Measurements from ENCODE around the gene KRTAP5-7. TPM values are rescaled to one million over a fixed set of nuclear protein-coding genes. Genes with fewer than 3 reads are reported as not detected.
A peak's percentile ranks its signal among the peaks of the same experiment; 100 is the strongest.
"Not testable (repeated sequence)": the region's sequence is repeated elsewhere in the genome, so short reads cannot be mapped to it uniquely, and the experiment has no call there.

The KRTAP5-7 gene
- total RNA-seq, 2 experiments from 2014 or later = not detected

GRCh38 chr11:71525938-71526495, 1.1 kb upstream of the KRTAP5-7 start:
- Mint-ChIP-seq H3K27me3 (peaks cover 14% of the 10 kb centered on the region), H3K4me1 (ENCODE audit: low read depth) (no peaks in the 10 kb centered on the region), H3K27ac (no peak overlapping the region), H3K9me3 (peaks cover 5% of the 10 kb centered on the region), H3K36me3 (ENCODE audit: low read depth) (no peaks in the 10 kb centered on the region), H3K4me3 (no peak overlapping the region)
- intact Hi-C loops (cut with micrococcal nuclease) = no loop called here
- no peak for TF ChIP-seq CTCF (IDR thresholded peaks at IDR 0.05)
- DNase-seq = no peak
- POLR2A ChIA-PET = no interaction called here
- CTCF ChIA-PET = no interaction called here
- ATAC-seq = no peak

GRCh38 chr11:71527576-71528210, 626 bp downstream of the KRTAP5-7 start:
- no peak overlapping the region for H3K4me3 Mint-ChIP-seq

GRCh38 chr11:71530602-71531001, 3.5 kb downstream of the KRTAP5-7 start:
- peaks cover 14% of the 10 kb centered on the region for H3K27me3 Mint-ChIP-seq
- DNase-seq = no peak
- intact Hi-C loops (cut with micrococcal nuclease) = no loop called here
- no peak for TF ChIP-seq CTCF (IDR thresholded peaks at IDR 0.05)
- no peaks in the 10 kb centered on the region for H3K4me1 Mint-ChIP-seq (ENCODE audit: low read depth)
- peak; percentile 24 for ATAC-seq
- H3K27ac Mint-ChIP-seq = no peak overlapping the region
- ChIA-PET CTCF (interaction anchor here (0.9 kb wide), 1 partner anchor 20 kb away, joined by 3 read pairs; no protein-coding TSS in a partner anchor), POLR2A (no interaction called here)
- H3K4me3 Mint-ChIP-seq = no peak overlapping the region
- H3K9me3 Mint-ChIP-seq = no peaks in the 10 kb centered on the region
- H3K36me3 Mint-ChIP-seq (ENCODE audit: low read depth) = no peaks in the 10 kb centered on the region

More at GRCh38 chr11:71527576-71528210, 626 bp downstream of the KRTAP5-7 start:
- ChIA-PET CTCF (no interaction called here), POLR2A (no interaction called here)
- Mint-ChIP-seq H3K27me3 (peaks cover 14% of the 10 kb centered on the region), H3K9me3 (no peaks in the 10 kb centered on the region), H3K27ac (no peak overlapping the region), H3K4me1 (ENCODE audit: low read depth) (no peaks in the 10 kb centered on the region), H3K36me3 (ENCODE audit: low read depth) (no peaks in the 10 kb centered on the region)
- no peak for TF ChIP-seq CTCF (IDR thresholded peaks at IDR 0.05)
- no peak for ATAC-seq
- DNase-seq = no peak
- intact Hi-C loops (cut with micrococcal nuclease) = no loop called here

- POLR2A ChIA-PET = no interaction called here
- no peaks in the 10 kb centered on the region for H3K4me1 Mint-ChIP-seq (ENCODE audit: low read depth)
- no peak overlapping the region for H3K27ac Mint-ChIP-seq
- CTCF ChIA-PET = no interaction called here
- TF ChIP-seq CTCF (IDR thresholded peaks at IDR 0.05) = no peak
- intact Hi-C loops (cut with micrococcal nuclease) = no loop called here
- H3K27me3 Mint-ChIP-seq = peaks cover 7% of the 10 kb centered on the region
- H3K36me3 Mint-ChIP-seq (ENCODE audit: low read depth) = no peaks in the 10 kb centered on the region
- H3K4me3 Mint-ChIP-seq = no peak overlapping the region
- H3K9me3 Mint-ChIP-seq = no peaks in the 10 kb centered on the region
- DNase-seq (no peak), ATAC-seq (no peak)
These were observed 5.1 kb downstream of the KRTAP5-7 start for GRCh38 chr11:71532036-71532610.

- POLR2A ChIA-PET; DNase-seq; ATAC-seq; H3K27ac Mint-ChIP-seq; intact Hi-C loops (cut with micrococcal nuclease); H3K4me3 Mint-ChIP-seq; H3K9me3 Mint-ChIP-seq; H3K36me3 Mint-ChIP-seq (ENCODE audit: low read depth); H3K4me1 Mint-ChIP-seq (ENCODE audit: low read depth); H3K27me3 Mint-ChIP-seq; CTCF ChIA-PET: not testable (repeated sequence)
These were observed 7.9 kb downstream of the KRTAP5-7 start for GRCh38 chr11:71534711-71535608.
